Stimulated activated CD4-positive, alpha-beta T cell treated with anti-CD3 and anti-CD28 coated beads, Interleukin-15, amount 100 ng/mL, for 48 hours (primary cell): ENCODE data around the gene DDR1.
"Not testable (repeated sequence)": the region's sequence is repeated elsewhere in the genome, so short reads cannot be mapped to it uniquely, and the experiment has no call there.

Experiments
- DNase-seq, 2 donors: peaks; one replicate each; pipeline ENCODE4 v3.0.0-alpha.2; 2020; ENCODE audit warnings: low read depth in 2 of 2

DDR1 gene

GRCh38 chr6:30894381-30894780, 10.1 kb downstream of the DDR1 start:
- no peak for DNase-seq

DNA sequence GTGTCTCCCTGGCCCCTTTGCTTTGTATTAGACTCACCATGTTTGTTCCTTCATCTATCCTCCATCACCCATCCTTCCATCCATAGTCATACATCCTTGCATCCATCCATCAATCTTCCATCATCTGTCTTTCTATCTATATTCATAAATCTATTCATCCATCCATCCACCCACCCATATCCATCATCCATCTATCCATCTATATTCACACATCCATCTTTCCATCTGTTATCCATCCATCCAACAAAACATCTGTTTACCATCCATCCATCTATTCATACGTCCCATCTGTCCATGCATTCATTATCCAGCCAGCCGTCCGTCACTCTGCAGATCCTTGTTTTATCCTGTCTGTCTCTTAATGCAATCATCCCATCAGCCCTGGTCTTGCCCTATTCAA, 10.6 kb downstream of the DDR1 start:
- no peak for DNase-seq

- no peak for DNase-seq
Observed at GRCh38 chr6:30895343-30895742, 11.0 kb downstream of the DDR1 start.

- DNase-seq: no peak
Observed at GRCh38 chr6:30896541-30896940, 12.2 kb downstream of the DDR1 start.

DNA sequence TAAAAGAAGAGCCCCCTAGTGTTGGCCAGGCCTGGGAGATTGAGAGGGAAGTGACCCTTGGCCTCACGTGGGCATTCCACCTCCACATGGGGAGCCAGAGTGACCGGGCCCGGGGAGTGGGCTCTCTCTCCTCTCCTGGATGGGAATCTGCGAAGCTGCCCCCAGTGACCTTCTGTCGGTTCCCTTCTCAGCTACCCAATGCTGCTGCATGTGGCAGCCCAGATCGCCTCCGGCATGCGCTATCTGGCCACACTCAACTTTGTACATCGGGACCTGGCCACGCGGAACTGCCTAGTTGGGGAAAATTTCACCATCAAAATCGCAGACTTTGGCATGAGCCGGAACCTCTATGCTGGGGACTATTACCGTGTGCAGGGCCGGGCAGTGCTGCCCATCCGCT, 13.6 kb downstream of the DDR1 start:
- no peak for DNase-seq

- no peak for DNase-seq
Observed at GRCh38 chr6:30898750-30899360, 14.5 kb downstream of the DDR1 start.

GRCh38 chr6:30900863-30901417, 16.6 kb downstream of the DDR1 start:
- no peak for DNase-seq

- DNase-seq: no peak
Observed at GRCh38 chr6:30901436-30901835, 17.1 kb downstream of the DDR1 start.

GRCh38 chr6:30902196-30902595, 17.9 kb downstream of the DDR1 start:
- not testable (repeated sequence) for DNase-seq

GRCh38 chr6:30902709-30903108, 18.4 kb downstream of the DDR1 start:
- DNase-seq: no peak

GRCh38 chr6:30903236-30903635, 18.9 kb downstream of the DDR1 start:
- no peak for DNase-seq

DNA sequence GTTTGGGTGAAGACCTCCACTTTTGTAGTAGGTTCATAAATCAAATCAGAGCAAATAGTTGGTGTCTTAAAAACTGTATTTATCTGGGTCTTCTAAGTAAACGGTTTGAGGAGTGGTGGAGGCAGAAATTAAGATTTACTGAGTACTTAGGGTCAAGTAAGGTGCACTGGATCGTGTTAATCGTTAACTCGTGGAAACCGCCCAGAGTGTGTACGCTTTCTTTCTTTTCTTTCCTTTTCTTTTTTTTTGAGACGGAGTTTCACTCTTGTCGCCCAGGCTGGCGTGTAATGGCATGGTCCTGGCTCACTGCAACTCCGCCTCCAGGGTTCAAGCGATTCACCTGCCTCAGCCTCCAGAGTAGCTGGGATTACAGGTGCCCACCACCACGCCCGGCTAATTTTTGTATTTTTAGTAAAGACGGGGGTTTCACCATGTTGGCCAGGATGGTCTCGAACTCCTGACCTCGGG, 23.0 kb downstream of the DDR1 start:
- not testable (repeated sequence) for DNase-seq

- DNase-seq: peak; percentile 94 to 95
Observed at GRCh38 chr6:30907758-30908591, 23.7 kb downstream of the DDR1 start, which contains the start of gene GTF2H4. GTF2H4 (plus strand) TSS chr6:30908207.

DNA sequence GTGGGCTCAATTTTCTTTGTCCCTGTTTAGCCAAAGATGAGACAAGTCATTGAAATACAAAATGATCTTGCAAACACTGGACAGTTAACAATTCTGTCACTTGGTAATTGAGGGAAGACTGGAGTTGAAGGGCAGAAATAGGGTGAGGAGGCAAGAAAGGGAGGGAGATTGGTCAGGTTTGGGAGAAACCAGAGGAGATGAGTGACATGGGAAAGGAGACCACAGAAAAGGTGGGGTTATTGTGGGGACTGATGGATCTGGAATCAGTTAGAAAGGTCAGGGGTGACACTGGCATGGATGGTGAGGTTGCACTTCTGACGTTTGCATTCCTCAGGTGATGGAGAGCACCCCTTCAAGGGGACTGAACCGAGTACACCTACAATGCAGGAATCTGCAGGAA, 24.4 kb downstream of the DDR1 start:
- DNase-seq: no peak

DNA sequence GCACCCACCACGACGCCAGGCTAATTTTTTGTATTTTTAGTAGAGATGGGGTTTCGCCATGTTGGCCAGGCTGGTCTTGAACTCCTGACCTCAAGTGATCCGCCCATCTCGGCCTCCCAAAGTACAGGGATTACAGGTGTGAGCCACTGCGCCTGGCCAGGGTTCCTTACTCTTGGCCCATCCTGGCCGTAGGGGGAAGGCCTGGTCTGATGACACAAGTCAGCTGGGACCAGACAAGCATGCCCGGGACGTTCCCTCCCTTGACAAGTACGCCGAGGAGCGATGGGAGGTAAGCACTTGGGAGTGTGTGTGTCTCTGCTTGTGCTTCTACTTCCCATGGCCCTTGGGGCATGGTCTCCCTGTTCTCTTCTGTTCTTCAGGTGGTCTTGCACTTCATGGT, 26.2 kb downstream of the DDR1 start:
- DNase-seq: not testable (repeated sequence)

DNA sequence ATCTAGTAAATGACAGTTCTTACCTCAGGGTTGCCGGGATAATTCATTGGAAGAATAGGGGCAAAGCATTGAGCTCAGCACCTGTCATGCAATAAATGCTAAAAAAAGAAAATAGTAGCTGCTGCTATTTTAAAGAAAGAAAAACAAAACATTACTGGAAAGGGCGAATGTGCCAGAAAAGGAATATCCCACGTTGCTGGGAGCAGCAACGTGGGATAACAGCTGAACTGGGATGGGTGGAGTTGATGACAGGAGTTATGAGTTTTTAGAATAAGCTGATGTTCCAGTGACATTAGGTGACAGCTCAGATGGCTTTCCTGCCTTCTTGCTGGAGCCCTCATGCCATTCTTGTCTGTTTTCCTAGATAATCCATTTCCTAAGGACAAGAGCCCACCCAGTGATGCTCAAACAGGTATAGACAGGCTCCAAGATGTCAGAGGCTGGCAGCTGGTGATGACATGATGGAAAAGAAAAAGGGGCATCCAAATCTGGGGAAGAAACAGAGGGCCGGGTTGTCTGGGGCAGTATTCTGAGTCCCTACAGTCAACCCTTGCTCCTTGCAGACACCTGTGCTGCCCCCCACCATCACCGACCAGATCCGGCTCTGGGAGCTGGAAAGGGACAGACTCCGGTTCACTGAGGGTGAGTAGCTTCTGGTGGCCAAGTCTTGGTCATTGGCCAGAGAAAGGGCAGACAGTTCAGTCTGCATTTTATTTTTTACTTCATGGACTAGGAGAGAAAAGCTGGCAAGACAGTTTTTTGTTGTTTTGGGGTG, 28.6 kb downstream of the DDR1 start:
- no peak for DNase-seq

DNA sequence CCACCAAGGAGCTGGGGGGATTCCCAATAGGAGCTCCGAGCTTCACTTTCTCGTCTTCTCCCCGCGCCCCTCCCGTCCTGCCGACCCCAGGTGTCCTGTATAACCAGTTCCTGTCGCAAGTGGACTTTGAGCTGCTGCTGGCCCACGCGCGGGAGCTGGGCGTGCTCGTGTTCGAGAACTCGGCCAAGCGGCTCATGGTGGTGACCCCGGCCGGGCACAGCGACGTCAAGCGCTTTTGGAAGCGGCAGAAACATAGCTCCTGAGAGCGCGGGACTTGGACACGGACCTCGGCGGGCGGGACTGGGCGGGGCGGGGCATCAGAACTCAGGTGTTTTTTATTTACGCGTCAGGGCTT, 29.4 kb downstream of the DDR1 start:
- no peak for DNase-seq

DNA sequence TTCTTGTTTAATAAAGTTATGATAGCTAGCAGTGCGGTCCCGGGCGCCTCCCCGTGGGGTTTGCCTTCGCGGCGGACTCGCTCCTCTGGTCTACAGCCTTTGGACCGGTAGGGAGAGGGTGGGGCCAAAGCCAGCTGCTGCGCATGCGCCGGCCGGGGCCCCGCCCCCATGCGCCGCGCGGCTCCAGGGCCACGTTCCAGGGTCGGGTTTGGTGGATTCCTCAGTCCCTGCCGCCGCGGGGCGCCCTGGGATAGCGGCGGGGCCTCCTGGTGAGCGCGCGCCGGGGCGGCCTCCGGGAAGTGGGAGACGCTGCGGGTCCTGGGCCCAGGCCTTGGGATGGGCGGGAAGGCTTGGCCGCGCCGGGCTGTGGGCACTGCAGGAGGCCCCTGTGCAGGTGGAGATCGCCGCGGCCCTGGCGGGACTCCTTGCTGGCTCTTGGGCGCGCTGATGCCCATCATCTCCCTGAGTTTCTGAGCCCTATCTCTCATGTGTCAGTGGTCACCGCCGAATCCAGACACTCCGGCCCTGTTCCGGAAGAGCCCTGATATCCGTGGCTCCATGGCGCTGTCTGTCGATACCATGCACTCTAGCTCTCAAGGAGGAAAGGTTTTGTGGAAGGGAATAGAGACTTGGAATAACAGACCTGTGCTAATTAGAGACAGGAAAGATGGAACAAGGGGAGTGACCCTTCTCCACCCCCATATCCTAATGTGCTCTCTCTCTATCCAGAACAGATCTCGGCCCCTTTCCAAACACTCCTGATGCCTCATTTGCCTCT, 29.9 kb downstream of the DDR1 start, which contains the start of gene VARS2:
Gene VARS2 (plus strand): TSS at position 163 of the 778 bp plus-strand sequence. CDS start 599 bp downstream, at position 762.
- DNase-seq: peak; percentile 76 to 80

DNA sequence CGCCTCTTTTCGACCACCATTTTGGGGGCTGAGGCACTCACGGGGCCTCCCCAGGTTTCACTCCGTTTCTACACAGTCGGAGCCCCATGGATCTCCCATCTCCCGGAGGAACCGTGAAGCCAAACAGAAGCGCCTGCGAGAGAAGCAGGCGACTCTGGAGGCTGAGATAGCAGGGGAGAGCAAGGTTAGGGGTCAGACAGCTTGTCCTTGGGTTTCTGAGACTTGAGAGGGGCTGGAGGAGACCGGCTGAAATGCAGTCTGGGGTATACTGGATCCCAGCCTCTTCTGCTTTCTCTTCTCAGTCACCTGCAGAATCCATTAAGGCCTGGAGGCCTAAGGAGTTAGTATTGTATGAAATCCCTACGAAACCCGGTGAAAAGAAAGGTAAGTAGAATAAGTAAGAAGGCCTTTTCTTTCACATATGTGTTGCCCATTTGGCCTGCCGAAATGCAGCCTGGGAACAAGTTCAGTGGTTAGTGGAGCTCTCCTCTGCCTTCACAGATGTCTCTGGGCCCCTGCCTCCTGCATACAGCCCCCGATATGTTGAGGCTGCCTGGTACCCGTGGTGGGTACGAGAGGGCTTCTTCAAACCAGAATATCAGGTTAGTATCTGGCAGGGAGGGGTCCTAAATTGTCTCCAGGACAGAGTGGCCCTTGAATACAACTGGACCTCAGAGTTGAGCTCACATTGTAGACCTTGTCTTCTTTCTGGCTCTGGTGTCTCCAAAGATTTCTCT, 30.7 kb downstream of the DDR1 start:
- DNase-seq: no peak

DNA sequence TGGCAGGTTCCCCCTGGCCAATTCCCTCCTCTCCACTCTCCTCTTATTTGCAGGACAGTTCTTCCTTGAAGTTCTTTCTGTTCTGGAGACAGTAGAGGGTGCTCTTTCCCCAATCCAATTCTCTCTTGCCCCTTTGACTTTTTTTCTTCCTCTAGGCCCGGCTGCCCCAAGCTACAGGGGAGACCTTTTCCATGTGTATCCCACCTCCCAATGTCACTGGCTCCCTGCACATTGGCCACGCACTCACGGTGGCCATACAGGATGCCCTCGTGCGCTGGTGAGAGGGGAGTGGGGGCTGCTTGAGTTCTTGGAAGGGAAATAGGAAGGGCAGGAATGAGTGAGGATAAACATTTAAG, 31.2 kb downstream of the DDR1 start:
- DNase-seq: no peak

DNA sequence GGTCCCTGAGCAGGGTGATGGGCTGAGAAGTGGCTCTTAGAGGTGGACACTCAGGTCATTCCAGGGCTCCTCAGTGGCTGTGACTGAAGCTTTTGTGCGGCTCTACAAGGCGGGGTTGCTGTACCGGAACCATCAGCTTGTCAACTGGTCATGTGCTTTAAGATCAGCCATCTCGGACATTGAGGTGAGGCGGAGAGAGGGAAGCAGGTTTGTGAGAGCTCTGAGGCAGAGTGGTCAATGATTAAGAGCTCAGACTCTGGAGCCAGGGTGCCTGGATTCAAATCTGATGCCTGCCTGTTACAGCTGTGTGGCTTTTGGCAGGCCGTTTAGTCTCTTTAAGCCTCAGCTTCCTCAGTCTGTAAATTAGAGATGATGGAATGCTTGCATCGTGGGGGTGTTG, 32.7 kb downstream of the DDR1 start:
- DNase-seq: no peak
